ENCODE results near the gene EPB41. TPM values are rescaled to one million over a fixed set of nuclear protein-coding genes. Genes with fewer than 3 reads are reported as not detected.

EPB41 gene
- total RNA-seq, 1 experiment from 2014 or later, result 41.7 TPM

DNA sequence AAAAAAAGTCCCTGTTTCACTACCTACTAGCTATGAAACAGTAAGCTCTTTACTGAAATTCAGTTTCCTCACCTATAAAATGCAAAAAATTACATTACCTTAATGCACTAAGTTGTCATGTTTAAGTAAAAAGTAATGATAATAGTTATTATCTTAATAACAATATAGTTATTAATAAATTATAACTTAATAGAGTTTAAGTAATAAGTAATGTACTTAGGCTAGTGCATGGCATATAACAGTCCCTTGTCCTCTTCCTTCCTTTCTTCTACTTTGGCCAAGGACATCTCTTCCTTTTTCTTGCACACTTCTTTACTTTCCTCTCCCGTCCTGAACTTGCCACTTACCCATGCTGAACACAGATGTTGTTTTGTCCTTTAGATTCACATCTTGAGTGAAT, 200.3 kb downstream of the EPB41 start:
- TF ChIP-seq SIN3A (IDR thresholded peaks at IDR 0.05; ENCODE audit: low read depth) (no peak), FOSL1 (IDR thresholded peaks at IDR 0.05; ENCODE audit: low read depth) (no peak), ELF1 (IDR thresholded peaks at IDR 0.05; ENCODE audit: borderline replicate concordance, low read depth) (no peak), CBX3 (IDR thresholded peaks at IDR 0.05; ENCODE audit: low read depth) (no peak), SRF (IDR thresholded peaks at IDR 0.05; ENCODE audit: low read depth) (no peak), JUND (IDR thresholded peaks at IDR 0.05) (no peak), TCF7L2 (IDR thresholded peaks at IDR 0.05; ENCODE audit: borderline replicate concordance, extremely low read depth, insufficient read depth, insufficient read length) (no peak), CEBPB (IDR thresholded peaks at IDR 0.05; ENCODE audit: low read depth) (no peak)
- TF ChIP-seq, protein P1, sequence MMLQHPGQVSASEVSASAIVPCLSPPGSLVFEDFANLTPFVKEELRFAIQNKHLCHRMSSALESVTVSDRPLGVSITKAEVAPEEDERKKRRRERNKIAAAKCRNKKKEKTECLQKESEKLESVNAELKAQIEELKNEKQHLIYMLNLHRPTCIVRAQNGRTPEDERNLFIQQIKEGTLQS (IDR thresholded peaks at IDR 0.05), result no peak
- TF ChIP-seq, protein P2, sequence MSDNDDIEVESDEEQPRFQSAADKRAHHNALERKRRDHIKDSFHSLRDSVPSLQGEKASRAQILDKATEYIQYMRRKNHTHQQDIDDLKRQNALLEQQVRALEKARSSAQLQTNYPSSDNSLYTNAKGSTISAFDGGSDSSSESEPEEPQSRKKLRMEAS (IDR thresholded peaks at IDR 0.05), result no peak
- TF ChIP-seq, protein P3, sequence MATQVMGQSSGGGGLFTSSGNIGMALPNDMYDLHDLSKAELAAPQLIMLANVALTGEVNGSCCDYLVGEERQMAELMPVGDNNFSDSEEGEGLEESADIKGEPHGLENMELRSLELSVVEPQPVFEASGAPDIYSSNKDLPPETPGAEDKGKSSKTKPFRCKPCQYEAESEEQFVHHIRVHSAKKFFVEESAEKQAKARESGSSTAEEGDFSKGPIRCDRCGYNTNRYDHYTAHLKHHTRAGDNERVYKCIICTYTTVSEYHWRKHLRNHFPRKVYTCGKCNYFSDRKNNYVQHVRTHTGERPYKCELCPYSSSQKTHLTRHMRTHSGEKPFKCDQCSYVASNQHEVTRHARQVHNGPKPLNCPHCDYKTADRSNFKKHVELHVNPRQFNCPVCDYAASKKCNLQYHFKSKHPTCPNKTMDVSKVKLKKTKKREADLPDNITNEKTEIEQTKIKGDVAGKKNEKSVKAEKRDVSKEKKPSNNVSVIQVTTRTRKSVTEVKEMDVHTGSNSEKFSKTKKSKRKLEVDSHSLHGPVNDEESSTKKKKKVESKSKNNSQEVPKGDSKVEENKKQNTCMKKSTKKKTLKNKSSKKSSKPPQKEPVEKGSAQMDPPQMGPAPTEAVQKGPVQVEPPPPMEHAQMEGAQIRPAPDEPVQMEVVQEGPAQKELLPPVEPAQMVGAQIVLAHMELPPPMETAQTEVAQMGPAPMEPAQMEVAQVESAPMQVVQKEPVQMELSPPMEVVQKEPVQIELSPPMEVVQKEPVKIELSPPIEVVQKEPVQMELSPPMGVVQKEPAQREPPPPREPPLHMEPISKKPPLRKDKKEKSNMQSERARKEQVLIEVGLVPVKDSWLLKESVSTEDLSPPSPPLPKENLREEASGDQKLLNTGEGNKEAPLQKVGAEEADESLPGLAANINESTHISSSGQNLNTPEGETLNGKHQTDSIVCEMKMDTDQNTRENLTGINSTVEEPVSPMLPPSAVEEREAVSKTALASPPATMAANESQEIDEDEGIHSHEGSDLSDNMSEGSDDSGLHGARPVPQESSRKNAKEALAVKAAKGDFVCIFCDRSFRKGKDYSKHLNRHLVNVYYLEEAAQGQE (IDR thresholded peaks at IDR 0.05; ENCODE audit: low read depth), result no peak
- Histone ChIP-seq H3K79me2 (ENCODE audit: insufficient read depth, low read length) (no peaks in the 10 kb centered on the region), H3K9me2 (ENCODE audit: insufficient read depth) (no peaks in the 10 kb centered on the region), H3K27me3 (ENCODE audit: insufficient read depth, low read length) (no peaks in the 10 kb centered on the region), H3K36me3 (ENCODE audit: control insufficient read depth in 1 of 2, insufficient read depth in 2 of 2, low read length in 2 of 2) (no peaks in the 10 kb centered on the region), H4K20me1 (ENCODE audit: insufficient read depth) (no peaks in the 10 kb centered on the region), H3K27ac (ENCODE audit: low read depth, low read length) (no peak overlapping the region), H3K9me3 (ENCODE audit: control insufficient read depth in 1 of 2, insufficient read depth in 1 of 2, low read depth in 1 of 2, low read length in 2 of 2) (no peaks in the 10 kb centered on the region), H3K4me3 (replicated peaks in 1 of 2; ENCODE audit: low read depth in 1 of 2, low read length in 2 of 2) (no peak overlapping the region), H2AFZ (ENCODE audit: low read depth, low read length, poor library complexity, severe bottlenecking) (no peak overlapping the region), H3K4me1 (ENCODE audit: control insufficient read depth in 1 of 2, insufficient read depth in 2 of 2, low read length in 2 of 2) (no peaks in the 10 kb centered on the region), H3K4me2 (ENCODE audit: low read length) (no peak overlapping the region), H3K9ac (ENCODE audit: low read length) (no peak overlapping the region)
- intact Hi-C loops (cut with micrococcal nuclease), result no loop called here
- DNase-seq (ENCODE audit: low read depth, low spot score), result no peak
- no peak for ATAC-seq
- RAD21 ChIA-PET (ENCODE audit: low non-redundant PET in 1 of 2, low total read pairs in 2 of 2, uncharacterized antibody in 2 of 2, unreplicated experiment in 2 of 2), result no interaction called here
- CTCF ChIA-PET, result no interaction called here
- POLR2A ChIA-PET, result no interaction called here
- BruUV-seq (replicated peaks), result no TSS peak
